Esophagus muscularis mucosa (tissue), 4 donors: ENCODE data around the gene THOC2.

Experiments used
- CTCF ChIP-seq, 3 experiments: fragments of 200-600 bp in 2 of 3; fragments of 450-650 bp in 1 of 3; sonication (generic) in 2 of 3; IDR thresholded peaks; one replicate each; pipeline ENCODE4 v1.5.1; 2017 to 2019; ENCODE audit warnings: antibody characterized with exemption in 3 of 3, mild to moderate bottlenecking in 2 of 3, moderate library complexity in 1 of 3
- EP300 ChIP-seq: sonication (generic); formaldehyde crosslinking; IDR thresholded peaks from one replicate; pipeline ENCODE4 v1.6.1; 2017; ENCODE audit warnings: antibody characterized with exemption
- POLR2A ChIP-seq: fragments of 450-650 bp; IDR thresholded peaks from one replicate; pipeline ENCODE4 v1.6.1; 2017; ENCODE audit warnings: antibody characterized with exemption, moderate library complexity, mild to moderate bottlenecking, low read depth
- POLR2AphosphoS5 ChIP-seq, 2 donors: sonication (generic); formaldehyde crosslinking; IDR thresholded peaks; one replicate each; pipeline ENCODE4 v1.6.1; 2017; ENCODE audit warnings: antibody characterized with exemption in 2 of 2

GRCh38 chrX:123732670-123733363 lies at the start of gene THOC2:
- TF ChIP-seq CTCF (IDR thresholded peaks at IDR 0.05) (peak in 1 of 3 experiments; percentile 54), POLR2A (no peak), EP300 (no peak), POLR2AphosphoS5 (IDR thresholded peaks at IDR 0.05) (peak; percentile 74 to 79)
